ENCODE measurements around the gene HMCN2.

The HMCN2 gene

DNA sequence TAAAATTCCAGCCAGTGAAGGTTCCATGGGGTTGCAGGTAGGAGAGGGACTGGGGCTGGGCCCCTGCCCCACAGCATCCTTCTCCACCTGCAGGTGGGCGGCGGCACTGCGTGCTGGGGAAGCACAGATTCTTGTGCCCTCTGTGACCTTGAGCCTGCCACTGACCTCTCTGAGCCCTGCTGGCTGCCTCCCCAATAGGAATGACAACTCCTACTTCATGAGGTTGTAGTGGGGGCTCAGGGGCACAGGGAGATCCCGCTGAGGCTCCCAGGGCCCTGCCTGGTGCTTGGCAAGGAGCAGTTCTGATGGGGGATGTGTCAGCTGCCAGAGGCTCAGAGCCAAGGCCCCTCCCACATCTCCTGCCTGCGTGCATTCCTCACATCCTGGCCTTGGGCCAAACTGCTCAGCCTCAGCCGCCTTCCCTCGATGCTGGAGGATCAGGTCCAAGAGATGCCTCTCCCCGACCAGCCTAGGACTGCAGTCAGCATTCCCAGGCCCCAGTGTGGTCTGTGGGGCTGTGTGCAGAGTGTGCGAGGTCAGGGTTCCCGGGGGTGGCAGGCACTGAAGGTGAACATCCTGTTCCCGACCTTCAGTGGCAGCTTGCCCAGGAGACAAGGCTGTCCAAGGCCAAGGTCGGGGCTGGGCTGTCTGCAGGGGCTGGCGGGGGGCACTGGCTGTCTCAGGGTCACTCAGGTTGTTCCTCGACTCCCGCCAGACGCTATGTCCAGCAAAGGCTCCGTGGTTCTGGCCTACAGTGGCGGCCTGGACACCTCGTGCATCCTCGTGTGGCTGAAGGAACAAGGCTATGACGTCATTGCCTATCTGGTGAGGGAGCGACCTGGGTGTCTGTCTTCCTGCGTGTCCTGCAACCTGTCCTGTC lies 186.2 kb downstream of the HMCN2 start:
- no peak for DNase-seq (ENCODE audit: low spot score)

DNA sequence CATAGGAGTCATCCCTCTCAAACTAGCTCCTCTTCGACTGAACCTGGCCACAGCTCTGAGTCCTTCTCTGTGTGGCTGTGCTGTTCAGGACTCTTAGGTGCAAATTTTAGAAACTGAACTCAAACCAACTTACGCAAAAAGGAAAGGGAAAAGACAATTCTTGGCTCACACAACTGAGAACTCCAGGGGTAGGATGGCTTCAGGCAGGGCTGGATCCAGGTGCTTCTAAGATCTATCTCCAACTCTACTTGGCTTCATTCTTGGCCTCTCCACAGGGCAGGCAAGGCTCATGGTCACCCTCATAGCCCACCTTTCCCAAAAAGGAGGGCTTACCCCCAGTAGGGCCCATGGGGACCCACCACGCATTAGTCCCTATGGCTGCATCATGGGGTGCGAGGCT lies 187.3 kb downstream of the HMCN2 start:
- DNase-seq (ENCODE audit: low spot score) = no peak

GRCh38 chr9:130453487-130453886 lies 187.9 kb downstream of the HMCN2 start:
- no peak for DNase-seq (ENCODE audit: low spot score)

- DNase-seq (ENCODE audit: low spot score) = no peak
Measured at GRCh38 chr9:130454096-130454811, 188.7 kb downstream of the HMCN2 start.

DNA sequence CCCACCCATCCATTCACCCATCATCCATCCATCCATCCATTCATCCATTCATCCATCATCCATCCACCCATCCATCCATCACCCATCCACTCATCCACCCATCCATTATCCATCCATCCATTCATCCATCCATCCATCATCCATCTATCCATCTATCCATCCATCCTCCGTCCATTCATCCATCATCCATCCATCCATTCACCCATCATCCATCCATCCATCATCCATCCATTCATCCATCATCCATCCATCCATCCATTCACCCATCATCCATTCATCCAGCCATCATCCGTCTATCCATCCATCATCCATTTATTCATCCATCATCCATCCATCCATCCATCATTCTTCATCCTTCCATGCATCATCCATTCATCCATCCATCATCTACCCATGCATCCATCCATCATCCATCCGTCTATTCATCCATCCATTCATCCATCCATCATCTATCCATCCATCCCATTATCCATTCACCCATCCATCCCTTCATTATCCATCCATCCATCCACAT lies 189.3 kb downstream of the HMCN2 start:
- no peak for DNase-seq (ENCODE audit: low spot score)

DNA sequence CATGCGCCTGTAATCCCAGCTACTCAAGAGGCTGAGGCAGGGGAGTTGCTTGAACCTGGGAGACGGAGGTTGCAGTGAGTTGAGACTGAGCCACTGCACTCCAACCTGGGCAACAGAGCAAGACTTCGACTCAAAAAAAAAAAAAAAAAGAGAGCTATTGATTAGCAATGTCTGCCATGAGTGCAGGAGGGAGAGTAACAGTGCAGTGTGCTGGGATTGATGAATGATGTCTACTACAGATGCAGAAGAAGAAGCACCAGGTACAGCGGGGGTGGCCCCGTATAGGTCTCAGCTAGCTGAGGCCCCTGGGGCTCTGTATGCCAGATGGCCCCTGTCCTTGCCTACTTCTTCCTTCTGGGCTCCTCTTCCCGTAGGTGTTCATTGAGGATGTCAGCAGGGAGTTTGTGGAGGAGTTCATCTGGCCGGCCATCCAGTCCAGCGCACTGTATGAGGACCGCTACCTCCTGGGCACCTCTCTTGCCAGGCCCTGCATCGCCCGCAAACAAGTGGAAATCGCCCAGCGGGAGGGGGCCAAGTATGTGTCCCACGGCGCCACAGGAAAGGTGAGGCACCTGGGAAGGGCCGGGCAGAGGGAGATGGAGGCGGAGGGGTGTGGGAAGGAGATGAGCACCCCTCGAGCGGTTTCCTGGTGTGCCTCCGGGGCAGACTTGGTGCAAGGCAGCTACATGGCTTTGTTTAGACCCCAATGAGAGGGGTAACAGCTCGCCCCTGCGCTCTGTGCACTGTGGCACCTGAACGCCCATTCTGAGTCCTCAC lies 192.7 kb downstream of the HMCN2 start:
- no peak for DNase-seq (ENCODE audit: low spot score)

DNA sequence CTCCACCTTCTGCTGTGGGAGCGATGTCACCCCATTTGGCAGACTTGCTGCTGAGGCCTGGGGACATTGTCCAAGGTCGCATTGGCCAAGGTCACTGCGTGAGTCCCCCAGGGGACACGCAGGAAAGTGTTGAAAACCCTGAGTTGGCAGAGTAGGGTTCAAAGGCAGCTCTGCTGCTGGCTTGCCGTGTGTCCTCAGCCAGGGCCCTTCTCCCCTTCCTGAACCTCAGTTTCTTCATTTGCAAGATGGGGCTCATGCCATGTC lies 193.2 kb downstream of the HMCN2 start:
- DNase-seq (ENCODE audit: low spot score) = no peak

DNA sequence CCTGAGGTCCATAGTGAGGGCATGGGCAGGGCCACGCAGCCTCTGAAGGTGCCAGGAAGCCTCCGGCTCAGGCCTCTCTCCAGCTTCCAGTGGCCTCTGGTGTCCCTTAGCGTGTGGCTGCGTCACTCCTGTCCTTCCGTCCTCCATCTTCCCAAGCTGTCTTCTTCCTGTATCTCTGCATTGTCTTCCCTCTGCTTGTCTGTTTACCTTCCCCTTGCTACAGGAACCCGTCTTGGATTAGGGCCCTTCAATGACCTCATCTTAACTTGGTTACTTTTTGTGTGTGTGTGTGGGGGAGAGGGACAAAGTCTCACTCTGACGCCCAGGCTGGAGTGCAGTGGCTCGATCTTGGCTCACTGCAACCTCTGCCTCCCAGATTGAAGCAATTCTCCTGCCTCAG lies 193.6 kb downstream of the HMCN2 start:
- no peak for DNase-seq (ENCODE audit: low spot score)

- no peak for DNase-seq (ENCODE audit: low spot score)
Measured at GRCh38 chr9:130459941-130460669, 194.5 kb downstream of the HMCN2 start.

- DNase-seq (ENCODE audit: low spot score) = peak; percentile 75
Measured at GRCh38 chr9:130461218-130461630, 195.7 kb downstream of the HMCN2 start.

DNA sequence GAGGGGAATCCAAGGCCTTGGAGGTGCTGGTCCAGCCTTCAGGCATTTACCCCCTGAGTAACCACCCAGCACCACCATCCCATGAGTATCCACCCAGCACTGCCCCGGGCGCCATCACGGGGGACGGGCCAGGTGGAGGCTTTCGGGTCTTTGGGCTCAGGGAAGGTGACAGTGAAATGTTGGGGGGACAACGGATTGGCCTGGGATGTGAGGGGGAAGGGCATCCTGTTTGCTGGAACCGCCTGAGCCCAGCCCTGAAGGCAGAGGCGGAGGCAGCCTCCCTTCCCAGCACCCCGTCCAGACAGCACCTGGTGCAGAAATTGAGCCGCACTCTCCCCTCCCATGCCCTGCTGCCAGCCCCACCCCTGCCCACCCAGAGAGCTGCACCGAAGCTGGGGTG lies 196.2 kb downstream of the HMCN2 start:
- no peak for DNase-seq (ENCODE audit: low spot score)

GRCh38 chr9:130462685-130463540 lies 197.4 kb downstream of the HMCN2 start:
- no peak for DNase-seq (ENCODE audit: low spot score)

DNA sequence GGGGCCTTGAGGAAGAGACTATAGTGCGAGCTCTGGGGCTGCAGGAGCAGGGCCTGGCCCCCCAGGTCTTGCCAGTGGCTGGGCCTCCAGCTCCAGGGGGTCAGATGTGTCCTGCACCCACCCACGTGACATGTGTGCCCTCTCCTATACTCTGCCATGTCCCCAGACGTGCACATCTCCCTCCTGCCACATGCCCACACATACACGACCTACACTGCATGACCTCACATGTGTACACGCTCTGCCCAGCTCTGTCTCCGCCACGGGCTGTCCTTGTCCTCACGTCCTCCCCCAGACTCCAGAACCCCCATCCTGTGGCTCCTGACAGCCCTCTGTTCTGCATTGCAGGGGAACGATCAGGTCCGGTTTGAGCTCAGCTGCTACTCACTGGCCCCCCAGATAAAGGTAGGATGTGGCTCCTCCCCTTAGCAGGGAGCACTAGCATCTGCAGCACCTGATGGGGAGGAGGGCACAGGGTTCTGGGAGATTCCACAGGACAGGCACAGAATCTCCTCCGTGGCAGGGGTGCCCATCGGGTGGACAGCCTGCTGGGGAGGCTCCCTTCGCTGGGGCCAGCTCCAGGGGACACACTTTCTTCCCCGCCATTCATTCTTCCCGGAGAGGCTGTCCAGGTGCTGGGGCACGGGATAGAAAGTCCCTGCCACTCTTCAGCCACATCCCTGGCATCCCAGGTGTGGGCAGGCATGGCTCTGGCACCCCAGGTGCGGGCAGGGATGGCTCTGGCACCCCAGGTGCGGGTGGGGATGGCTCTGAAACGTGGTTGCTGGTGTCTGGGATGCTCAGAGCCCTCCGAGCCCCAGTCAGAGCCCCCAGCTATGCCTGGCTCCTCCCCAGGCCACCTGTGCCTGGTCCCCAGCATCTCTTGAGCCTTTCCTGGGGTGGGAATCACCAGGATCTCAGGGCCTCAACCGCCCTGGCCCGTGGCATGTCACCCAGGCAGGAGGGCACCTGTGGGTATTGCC lies 198.5 kb downstream of the HMCN2 start:
- no peak for DNase-seq (ENCODE audit: low spot score)

- no peak for DNase-seq (ENCODE audit: low spot score)
Measured at GRCh38 chr9:130465383-130466096, 200.0 kb downstream of the HMCN2 start.

DNA sequence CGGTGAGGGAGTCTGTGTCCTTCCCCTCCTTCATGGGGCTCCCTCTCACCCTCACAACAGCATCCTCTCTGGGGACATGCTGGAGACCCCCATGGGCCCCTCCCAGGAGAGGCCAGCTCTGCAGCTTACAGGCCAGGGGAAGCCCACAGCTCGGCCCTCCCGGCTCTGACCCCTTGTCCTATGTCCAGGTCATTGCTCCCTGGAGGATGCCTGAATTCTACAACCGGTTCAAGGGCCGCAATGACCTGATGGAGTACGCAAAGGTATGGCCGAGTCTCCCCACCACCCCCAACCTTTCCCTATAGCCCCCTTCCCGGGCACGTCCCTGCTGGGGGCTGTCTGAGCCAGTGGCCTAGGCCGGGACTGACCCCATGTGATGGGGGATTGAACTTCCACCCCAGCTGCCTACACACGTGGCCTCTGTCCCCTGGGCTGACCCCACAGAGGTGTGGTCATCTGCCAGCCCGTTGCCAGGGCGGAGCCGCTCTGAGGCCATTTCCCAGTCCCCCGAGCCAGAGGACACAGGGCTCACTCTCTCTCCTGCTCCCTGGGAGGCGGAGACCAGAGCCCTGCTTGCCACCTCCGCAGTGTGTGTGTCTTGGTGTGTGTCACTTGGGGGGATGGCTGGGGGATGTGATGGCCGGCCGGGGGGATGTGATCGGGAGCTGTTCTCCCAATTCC lies 201.1 kb downstream of the HMCN2 start:
- DNase-seq (ENCODE audit: low spot score) = no peak

DNA sequence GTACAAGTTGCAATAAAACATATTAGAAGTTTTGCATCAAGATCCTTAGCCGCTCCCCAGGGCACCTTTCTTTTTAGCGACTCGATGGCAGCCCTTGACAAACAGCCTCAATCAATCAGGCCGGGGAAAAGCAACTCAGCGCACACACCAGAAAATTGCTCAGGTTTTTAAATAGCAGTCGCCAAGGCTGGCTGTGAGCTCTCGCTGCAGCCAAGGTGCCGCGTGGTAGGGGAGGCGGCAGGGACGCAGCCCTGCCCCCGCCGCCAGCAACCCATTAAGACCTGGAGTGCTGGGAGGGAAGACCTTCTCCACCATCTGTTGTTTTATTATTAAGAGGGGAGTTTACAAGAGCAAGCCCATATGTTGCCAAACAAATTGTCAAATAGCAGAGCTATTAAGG lies 201.8 kb downstream of the HMCN2 start:
- no peak for DNase-seq (ENCODE audit: low spot score)

DNA sequence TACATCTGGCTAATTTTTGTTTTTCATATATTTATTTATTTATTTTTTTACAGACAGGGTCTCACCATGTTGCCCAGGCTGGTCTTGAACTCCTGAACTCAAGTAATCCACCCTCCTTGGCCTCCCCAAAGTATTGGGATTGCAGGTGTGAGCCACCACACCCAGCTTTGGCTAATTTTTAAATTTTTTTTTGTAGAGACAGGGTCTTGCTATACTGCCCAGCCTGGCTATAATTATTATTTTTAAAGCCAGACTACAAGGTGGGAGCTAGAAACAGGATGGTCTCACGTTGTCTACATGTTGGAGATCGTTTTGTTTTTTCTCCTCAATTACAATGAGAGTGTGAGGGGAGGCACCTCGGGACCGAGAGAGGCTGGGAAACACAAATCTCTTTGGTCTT lies 203.0 kb downstream of the HMCN2 start:
- DNase-seq (ENCODE audit: low spot score) = no peak

DNA sequence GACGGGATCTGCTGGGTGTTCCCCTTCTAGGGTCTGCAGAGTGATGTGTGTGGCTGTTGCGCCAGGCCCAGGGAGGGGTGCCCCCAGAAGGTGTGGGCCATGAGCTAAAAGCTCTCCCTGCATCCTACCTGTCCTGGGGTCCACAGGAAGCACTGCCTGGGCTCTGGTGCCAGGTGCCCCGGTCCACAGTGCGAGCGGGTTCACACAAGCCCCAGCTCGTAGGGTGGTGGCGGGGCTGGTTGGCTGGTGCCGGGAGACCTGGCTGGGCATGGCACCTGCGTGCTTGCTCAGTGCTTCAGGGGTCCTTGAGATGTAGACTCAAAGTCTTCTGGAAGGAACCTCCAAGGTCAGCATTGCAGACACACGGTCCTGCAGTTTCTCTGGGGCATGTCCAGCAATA lies 204.7 kb downstream of the HMCN2 start:
- DNase-seq (ENCODE audit: low spot score) = no peak

GRCh38 chr9:130470950-130471349 lies 205.4 kb downstream of the HMCN2 start:
- no peak for DNase-seq (ENCODE audit: low spot score)

Data from germinal center (tissue), 1 donor.